DMS 273 (cell line): ENCODE data around the gene LRMDA.

Experiments used
- DNase-seq: peaks from one replicate; lab custom pipeline; 2025; ENCODE audit not compliant: unreplicated experiment; lab: John Stamatoyannopoulos, UW

Gene LRMDA

GRCh38 chr10:76336213-76336963 is 905.0 kb downstream of the LRMDA start:
- peak; percentile 40 for DNase-seq

DNA sequence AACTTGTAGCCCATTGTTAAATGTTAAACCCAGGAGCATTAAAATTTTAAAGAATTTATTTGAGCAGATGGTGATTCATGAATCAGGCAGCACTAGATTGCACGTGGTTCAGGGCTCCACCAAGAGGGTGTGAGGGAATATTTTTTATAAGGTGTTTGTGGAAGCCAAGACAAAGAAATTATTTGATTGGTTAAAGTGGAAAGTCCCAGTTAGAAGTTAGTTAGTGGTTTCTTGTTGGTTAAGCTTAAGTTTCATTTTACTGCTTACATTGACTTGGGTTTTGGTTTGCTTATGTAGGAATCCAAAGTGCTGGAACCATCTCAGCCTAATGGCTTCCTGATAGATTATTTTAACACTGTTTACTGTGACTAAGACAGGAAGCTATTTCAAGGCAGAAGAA is 906.2 kb downstream of the LRMDA start:
- DNase-seq: peak; percentile 12

GRCh38 chr10:76338187-76338586 is 906.8 kb downstream of the LRMDA start:
- no peak for DNase-seq

GRCh38 chr10:76341740-76342139 is 910.3 kb downstream of the LRMDA start:
- DNase-seq: no peak

DNA sequence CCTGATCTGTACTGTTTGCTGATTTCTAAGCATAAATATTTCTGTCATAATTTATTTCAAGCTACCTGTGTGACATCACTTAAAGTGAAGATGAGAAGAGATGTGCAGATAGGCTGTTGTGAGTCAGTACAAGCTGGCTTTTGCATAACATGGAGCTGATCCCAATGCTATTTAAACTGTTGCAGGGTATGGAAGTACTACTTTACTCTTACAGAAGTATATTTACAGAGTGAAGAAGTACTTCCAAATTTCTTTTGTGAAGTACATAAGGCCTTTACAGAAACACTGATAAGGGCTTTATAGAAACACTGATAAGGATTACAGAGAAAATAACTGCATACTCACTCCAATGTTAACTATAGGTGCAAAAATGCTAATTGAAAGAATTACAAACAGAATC is 911.6 kb downstream of the LRMDA start:
- no peak for DNase-seq

DNA sequence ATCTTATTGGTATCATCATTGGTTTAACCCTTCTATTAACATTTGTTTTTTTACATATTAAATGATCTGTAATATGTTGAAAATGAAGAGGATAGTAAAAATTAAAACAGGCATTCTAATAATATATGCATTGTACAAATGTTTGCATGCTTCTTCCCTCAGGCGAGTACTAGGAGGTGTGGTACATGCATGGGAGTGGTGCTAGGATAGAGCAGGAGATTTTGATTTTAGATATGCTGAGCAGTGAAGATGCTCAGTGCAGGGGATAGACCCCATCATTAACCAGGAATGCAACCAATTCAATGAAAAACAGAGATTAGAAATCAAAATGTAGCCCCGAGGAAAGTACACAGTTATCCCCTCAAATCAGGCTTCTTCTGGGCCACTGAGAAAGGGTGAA is 916.4 kb downstream of the LRMDA start:
- no peak for DNase-seq

DNA sequence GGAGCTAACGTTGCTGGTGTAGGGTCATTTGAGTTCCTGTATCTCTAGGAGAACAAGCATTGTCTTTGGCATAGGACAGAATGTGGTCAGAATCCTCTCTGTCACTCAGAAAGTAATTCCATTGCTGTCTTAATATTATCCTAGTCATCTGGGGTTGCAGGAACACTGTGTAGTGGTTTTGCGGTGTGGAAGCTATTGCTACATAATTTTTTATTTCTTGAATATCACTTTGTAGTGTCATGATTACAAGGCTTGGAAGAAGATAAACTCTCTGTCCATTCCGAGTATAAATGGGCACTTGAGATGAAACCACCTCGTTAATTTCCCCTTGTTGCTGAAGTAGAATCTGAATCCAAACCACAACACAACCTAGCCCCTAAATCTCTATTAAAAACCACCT is 919.2 kb downstream of the LRMDA start:
- no peak for DNase-seq

- no peak for DNase-seq
Observed at GRCh38 chr10:76352300-76352699, 920.9 kb downstream of the LRMDA start.

DNA sequence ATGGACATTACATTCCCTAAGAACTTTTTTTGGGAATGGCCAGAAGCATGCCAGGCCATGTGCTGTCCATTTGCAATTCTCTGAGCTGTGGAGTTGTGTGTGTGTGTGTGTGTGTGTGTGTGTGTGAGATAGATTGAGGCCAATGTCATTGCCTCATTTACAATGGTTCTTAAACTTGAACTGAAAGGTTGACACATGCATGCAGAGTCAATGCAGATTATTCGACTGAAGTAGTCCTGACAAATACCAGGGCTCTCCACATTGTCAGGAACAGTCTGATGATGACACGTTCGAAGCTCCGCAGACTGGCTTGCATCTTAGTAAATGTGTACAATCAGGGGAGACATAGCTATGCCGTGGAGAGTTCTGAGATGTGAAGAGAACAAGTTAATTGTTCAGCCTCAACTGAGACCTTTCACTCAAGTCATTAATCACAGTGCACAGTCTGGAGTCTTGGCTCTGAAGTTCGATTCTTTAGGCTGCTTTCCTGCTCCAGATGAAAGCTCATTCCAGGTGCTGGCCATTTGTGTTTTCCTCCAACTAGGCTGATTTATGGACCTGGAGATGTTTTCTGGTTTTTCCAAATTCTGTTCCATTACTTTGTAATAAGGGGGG is 921.9 kb downstream of the LRMDA start:
- DNase-seq: no peak

DNA sequence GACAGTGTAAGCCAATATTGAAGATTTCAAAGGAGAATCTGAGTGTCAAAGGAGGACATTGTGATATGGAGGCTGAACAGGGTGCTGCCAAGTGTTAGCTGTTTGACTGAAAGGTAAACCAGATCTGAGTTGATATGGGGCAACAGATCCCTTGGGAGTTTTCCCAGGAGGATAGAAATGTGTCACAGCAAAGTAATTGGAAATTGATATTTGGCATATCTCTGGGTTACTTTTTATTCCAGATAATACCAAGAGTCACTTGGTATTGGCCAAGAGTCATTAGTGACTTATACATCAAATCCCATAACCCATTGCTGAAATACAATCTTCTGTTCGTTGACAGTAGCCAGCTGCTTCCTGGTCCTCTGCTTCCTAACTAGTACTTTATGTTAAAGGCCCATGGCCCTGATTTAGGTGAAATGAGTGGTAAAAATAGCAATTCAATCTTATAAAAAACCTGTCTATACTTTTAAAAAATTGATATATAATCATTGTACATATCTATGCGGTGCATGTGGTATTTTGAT is 922.9 kb downstream of the LRMDA start:
- DNase-seq: no peak

DNA sequence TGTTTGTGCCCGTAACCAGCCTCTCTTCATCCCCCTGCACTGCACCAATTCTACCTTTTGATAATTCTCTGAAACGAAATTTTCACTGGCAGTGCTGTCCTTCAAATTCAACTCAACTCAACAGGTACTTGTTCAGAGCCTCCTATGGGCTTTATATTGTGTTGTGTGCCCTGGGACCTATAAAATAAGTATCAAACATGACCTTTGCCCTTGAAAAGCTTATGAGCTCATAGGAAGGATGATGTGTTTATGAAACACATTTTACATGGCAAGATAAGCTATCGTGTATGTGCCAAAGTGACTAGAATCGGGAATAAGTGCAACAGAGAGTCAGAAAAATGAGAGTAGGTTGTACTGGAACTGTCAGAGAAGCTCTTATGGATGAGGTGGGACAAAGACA is 923.5 kb downstream of the LRMDA start:
- no peak for DNase-seq

- no peak for DNase-seq
Observed at GRCh38 chr10:76356557-76356956, 925.1 kb downstream of the LRMDA start.

GRCh38 chr10:76357726-76358415 is 926.4 kb downstream of the LRMDA start:
- DNase-seq: no peak

DNA sequence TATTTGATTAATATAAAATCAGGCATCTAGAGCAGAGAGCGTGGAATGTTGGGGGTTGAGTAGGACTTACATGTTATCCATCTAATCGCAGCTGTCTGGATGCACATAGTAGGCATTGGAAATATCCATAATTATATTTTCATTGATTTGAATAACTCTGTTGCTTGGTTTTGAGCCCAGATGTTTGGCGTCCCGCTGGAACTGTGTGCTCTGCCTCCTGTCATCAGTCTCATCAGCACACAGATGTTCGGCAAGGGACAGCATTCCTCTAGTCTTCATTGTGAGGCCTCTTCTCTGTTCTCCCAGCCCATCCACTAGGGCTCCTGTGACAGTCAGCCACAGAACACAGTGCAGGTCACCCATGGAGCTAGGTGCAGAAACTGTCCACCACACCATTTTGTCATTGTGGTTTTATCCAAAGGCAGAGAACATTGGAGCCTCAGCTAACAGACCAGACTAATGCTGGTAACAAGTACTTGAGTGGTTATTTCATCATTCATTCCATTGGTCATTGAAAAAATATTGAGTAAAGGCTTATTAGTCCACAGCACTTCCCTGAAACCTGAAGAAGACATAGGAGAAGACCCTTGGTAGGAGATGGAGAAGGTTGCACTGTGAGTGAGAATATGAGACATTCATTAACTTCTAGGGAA is 927.4 kb downstream of the LRMDA start:
- no peak for DNase-seq

DNA sequence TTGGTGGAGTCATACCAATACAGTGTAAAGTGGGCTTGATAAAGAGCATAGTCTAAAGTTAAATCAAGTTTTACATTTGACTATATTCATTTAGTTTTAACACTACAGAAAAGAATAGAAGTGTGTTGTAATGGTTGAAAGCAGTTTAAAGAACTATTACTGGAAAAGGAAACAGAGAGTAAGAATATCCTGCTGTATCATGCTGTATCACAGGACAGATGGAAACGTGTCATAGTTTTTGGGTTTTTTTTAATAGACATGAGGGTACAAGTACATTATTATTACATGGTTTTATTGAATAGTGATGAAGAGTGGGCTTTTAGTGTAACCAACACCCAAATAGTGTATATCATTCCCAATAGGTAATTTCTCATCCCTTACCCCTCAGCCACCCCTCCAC is 944.3 kb downstream of the LRMDA start:
- DNase-seq: no peak

DNA sequence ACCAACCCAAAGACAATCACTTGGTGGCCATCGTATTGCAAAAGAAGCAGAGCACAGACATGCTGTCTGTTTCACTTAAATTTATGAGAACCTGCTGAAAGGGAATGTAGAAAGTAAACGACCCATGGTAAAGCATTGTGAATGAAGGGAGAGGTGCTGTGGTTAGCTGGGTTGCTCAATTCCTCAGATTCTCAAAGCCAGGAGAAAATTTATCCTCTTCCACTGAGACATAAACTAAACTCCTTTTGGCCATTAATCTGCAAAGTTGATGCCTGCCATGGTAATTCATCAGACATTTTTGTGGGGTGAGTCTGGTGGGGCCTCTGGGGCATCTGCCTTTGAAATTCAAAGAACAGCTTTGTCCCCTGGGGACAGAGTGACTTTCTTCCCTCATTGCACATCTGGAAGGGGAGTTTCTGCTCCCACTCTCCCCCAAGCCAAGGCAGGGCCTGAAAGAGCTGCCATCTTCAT is 951.0 kb downstream of the LRMDA start:
- DNase-seq: no peak

- no peak for DNase-seq
Observed at GRCh38 chr10:76388321-76389023, 957.0 kb downstream of the LRMDA start.

DNA sequence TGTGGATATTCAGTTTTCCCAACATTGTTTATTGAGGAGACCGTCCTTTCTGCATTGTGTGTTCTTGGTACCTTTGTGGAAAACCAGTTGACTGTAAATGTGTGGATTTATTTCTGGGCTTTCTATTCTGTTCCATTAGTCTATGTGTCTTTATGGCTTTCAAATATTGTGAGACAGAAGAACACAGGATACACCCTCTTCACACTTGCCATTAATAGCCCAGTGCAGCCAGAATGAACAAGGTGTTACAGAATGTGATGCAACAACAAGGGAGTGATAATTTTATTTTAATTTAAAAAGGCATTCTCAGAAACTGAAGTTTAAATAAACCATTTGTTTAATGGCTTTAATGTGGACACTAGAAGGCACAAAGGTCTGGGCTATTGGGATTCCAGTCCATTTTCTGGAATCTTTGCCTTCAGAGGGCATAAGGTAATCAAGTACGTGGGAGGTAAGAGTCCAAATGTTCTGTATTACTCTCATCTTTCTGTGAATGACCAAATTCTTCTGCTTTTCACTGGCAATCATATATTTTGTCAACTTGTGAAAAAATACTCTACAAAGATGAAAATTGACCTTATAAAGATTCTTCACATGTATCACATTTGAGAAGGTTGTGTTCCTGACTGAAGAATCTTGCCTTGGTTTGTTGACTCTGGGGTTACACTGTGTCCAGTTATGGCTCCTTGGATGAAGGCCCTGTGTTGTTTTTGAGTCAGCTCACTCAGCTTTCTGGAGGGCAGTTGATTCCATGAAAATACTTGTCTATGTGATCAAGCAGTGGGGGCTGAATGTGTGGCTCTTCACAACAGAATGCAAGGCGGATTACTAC is 962.7 kb downstream of the LRMDA start:
- DNase-seq: no peak

GRCh38 chr10:76394707-76395042 is 963.3 kb downstream of the LRMDA start:
- no peak for DNase-seq

DNA sequence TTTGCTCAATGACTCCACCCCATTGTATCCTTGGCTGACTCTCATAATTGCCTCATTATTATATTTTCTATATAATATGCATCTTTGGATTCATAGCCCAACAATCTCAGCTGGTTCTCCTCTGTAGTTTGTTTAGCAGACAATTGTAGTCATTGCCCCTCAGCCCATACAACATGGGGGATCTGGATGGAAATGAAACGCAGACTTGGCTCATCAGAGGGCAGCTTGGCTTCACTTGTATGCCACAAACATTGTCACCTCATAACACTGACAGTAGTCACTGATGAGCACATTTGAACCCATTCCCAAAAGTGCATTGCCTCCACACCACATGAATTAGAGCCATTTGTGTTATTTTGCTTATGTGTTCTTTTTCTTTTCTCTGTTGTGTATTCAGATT is 963.8 kb downstream of the LRMDA start:
- DNase-seq: no peak
